Loucy (cell line): Measurements from ENCODE around the gene BHLHE23.

Experiments used
- EZH2phosphoT487 ChIP-seq: fragments of 200-600 bp; IDR thresholded peaks from 2 replicates; pipeline ENCODE4 v1.6.1; 2018; ENCODE audit warnings: antibody characterized with exemption, mild to moderate bottlenecking, moderate library complexity, borderline replicate concordance
- TF ChIP-seq, protein P1 (sequence below): fragments of 200-600 bp; sonication (generic); conservative IDR thresholded peaks from 2 replicates; pipeline ENCODE4 v1.5.1; 2014; ENCODE audit warnings: mild to moderate bottlenecking, antibody characterized with exemption, low read length

DNA sequence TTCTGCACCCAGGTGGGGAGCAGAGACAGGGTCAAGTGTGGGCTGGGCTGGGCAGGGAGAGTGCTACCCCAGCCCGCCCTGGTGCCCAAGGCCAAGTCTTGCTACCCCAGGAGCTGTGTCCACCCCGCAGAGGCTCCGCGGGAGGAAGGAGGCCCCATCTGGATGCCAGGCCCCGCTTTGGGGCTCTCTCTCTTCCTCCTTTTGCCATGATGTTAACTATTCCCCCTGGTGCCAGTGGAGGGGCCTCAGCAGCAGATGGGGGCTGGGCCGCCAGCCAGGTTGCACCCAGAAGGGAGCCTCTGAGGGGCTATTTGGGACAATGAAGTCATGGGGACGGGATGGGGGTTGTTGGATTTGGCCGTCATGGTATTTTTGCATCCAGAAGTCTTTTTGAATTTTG is 45.0 kb downstream of the BHLHE23 start:
- TF ChIP-seq, protein P1, sequence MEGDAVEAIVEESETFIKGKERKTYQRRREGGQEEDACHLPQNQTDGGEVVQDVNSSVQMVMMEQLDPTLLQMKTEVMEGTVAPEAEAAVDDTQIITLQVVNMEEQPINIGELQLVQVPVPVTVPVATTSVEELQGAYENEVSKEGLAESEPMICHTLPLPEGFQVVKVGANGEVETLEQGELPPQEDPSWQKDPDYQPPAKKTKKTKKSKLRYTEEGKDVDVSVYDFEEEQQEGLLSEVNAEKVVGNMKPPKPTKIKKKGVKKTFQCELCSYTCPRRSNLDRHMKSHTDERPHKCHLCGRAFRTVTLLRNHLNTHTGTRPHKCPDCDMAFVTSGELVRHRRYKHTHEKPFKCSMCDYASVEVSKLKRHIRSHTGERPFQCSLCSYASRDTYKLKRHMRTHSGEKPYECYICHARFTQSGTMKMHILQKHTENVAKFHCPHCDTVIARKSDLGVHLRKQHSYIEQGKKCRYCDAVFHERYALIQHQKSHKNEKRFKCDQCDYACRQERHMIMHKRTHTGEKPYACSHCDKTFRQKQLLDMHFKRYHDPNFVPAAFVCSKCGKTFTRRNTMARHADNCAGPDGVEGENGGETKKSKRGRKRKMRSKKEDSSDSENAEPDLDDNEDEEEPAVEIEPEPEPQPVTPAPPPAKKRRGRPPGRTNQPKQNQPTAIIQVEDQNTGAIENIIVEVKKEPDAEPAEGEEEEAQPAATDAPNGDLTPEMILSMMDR = no peak
- no peak for TF ChIP-seq EZH2phosphoT487
